BE2C (cell line): ENCODE measurements around the gene MGAT4B.
"Not testable (repeated sequence)": the region's sequence is repeated elsewhere in the genome, so short reads cannot be mapped to it uniquely, and the experiment has no call there.

Source experiments
- DNase-seq: peaks from one replicate; pipeline ENCODE4 v3.0.0-alpha.2; 2020
- H3K27me3 ChIP-seq: fragments of 250-450 bp; sonication (Bioruptor Pico); 2 replicates; pipeline ENCODE4 v1.5.1; 2020; ENCODE audit warnings: mild to moderate bottlenecking
- H3K36me3 ChIP-seq: fragments of 250-450 bp; sonication (Bioruptor Pico); 2 replicates; pipeline ENCODE4 v1.5.1; 2020; ENCODE audit warnings: mild to moderate bottlenecking
- H3K4me1 ChIP-seq: fragments of 250-450 bp; sonication (Bioruptor Pico); 2 replicates; pipeline ENCODE4 v1.5.1; 2020
- H3K4me3 ChIP-seq: 2 replicates; pipeline ENCODE4 v1.5.1; 2011; ENCODE audit warnings: low read depth, low read length
- H3K9me3 ChIP-seq: fragments of 250-450 bp; sonication (Bioruptor Pico); 2 replicates; pipeline ENCODE4 v1.5.1; 2020
- CTCF ChIP-seq: IDR thresholded peaks from 2 replicates; pipeline ENCODE4 v1.5.1; 2012; ENCODE audit warnings: mild to moderate bottlenecking, low read depth, low read length

MGAT4B gene

GRCh38 chr5:179839328-179840256, 32.9 kb upstream of the MGAT4B start:
- H3K4me3 ChIP-seq = no peak overlapping the region
- no peaks in the 10 kb centered on the region for H3K4me1 ChIP-seq
- no peaks in the 10 kb centered on the region for H3K9me3 ChIP-seq
- DNase-seq = no peak
- peaks cover 36% of the 10 kb centered on the region for H3K36me3 ChIP-seq
- no peak for TF ChIP-seq CTCF
- no peaks in the 10 kb centered on the region for H3K27me3 ChIP-seq

GRCh38 chr5:179837076-179838011, 30.7 kb upstream of the MGAT4B start:
- no peak for DNase-seq
- Histone ChIP-seq H3K27me3 (no peaks in the 10 kb centered on the region), H3K36me3 (peaks cover 48% of the 10 kb centered on the region)

GRCh38 chr5:179836225-179837019, 29.8 kb upstream of the MGAT4B start:
- no peak for DNase-seq
- TF ChIP-seq CTCF = no peak
- no peaks in the 10 kb centered on the region for H3K27me3 ChIP-seq
- H3K4me1 ChIP-seq = no peaks in the 10 kb centered on the region
- H3K9me3 ChIP-seq = no peaks in the 10 kb centered on the region
- H3K4me3 ChIP-seq = no peak overlapping the region
- peaks cover 53% of the 10 kb centered on the region for H3K36me3 ChIP-seq

More at GRCh38 chr5:179837076-179838011, 30.7 kb upstream of the MGAT4B start:
- Histone ChIP-seq H3K4me1 (no peaks in the 10 kb centered on the region), H3K9me3 (no peaks in the 10 kb centered on the region), H3K4me3 (no peak overlapping the region)
- TF ChIP-seq CTCF = no peak

GRCh38 chr5:179834871-179835270, 28.2 kb upstream of the MGAT4B start:
- not testable (repeated sequence) for H3K27me3 ChIP-seq, H3K9me3 ChIP-seq, H3K4me1 ChIP-seq, H3K4me3 ChIP-seq, DNase-seq
- peaks cover 61% of the 10 kb centered on the region for H3K36me3 ChIP-seq

GRCh38 chr5:179834120-179834519, 27.5 kb upstream of the MGAT4B start:
- H3K36me3 ChIP-seq = peaks cover 65% of the 10 kb centered on the region
- no peaks in the 10 kb centered on the region for H3K4me1 ChIP-seq
- no peaks in the 10 kb centered on the region for H3K27me3 ChIP-seq
- no peak overlapping the region for H3K4me3 ChIP-seq
- no peak for TF ChIP-seq CTCF
- no peaks in the 10 kb centered on the region for H3K9me3 ChIP-seq
- no peak for DNase-seq

- H3K9me3 ChIP-seq = no peaks in the 10 kb centered on the region
- H3K27me3 ChIP-seq = no peaks in the 10 kb centered on the region
- no peak overlapping the region for H3K4me3 ChIP-seq
- no peak for TF ChIP-seq CTCF
- DNase-seq = no peak
- peaks cover 68% of the 10 kb centered on the region for H3K36me3 ChIP-seq
- no peaks in the 10 kb centered on the region for H3K4me1 ChIP-seq
Measured at GRCh38 chr5:179833709-179834070, 27.0 kb upstream of the MGAT4B start.
